Ramos (cell line): ENCODE results near the gene VDAC1.

Experiments used
- in situ Hi-C: fragments of 300-500 bp; cut with MboI; formaldehyde crosslinking; loops from one replicate; pipeline ENCODE4 v1.14.3; 2022; ENCODE audit warnings: low sequenced_read_pairs; ENCODE audit not compliant: unreplicated experiment

VDAC1 gene

GRCh38 chr5:133932441-133933168, 72.2 kb downstream of the VDAC1 start:
- in situ Hi-C loops: loop anchor here (25.0 kb wide), 1 partner anchor 820 kb away; no protein-coding TSS in a partner anchor

GRCh38 chr5:133931546-133931945, 73.2 kb downstream of the VDAC1 start:
- in situ Hi-C loops: loop anchor here (25.0 kb wide), 1 partner anchor 819 kb away; no protein-coding TSS in a partner anchor

- in situ Hi-C loops: loop anchor here (25.0 kb wide), 1 partner anchor 818 kb away; no protein-coding TSS in a partner anchor
These were observed 74.0 kb downstream of the VDAC1 start for GRCh38 chr5:133930813-133931090.

- in situ Hi-C loops: loop anchor here (25.0 kb wide), 1 partner anchor 818 kb away; no protein-coding TSS in a partner anchor
These were observed 74.5 kb downstream of the VDAC1 start for GRCh38 chr5:133930061-133930812.

- in situ Hi-C loops: loop anchor here (25.0 kb wide), 1 partner anchor 816 kb away; no protein-coding TSS in a partner anchor
These were observed 76.0 kb downstream of the VDAC1 start for GRCh38 chr5:133928587-133929393.

GRCh38 chr5:133927300-133928180, 77.2 kb downstream of the VDAC1 start:
- in situ Hi-C loops: loop anchor here (25.0 kb wide), 1 partner anchor 815 kb away; no protein-coding TSS in a partner anchor

GRCh38 chr5:133926489-133927299, 78.1 kb downstream of the VDAC1 start:
- in situ Hi-C loops: loop anchor here (25.0 kb wide), 1 partner anchor 814 kb away; no protein-coding TSS in a partner anchor

- in situ Hi-C loops: loop anchor here (25.0 kb wide), 1 partner anchor 814 kb away; no protein-coding TSS in a partner anchor
These were observed 78.8 kb downstream of the VDAC1 start for GRCh38 chr5:133925866-133926488.

GRCh38 chr5:133925269-133925668, 79.5 kb downstream of the VDAC1 start:
- in situ Hi-C loops: loop anchor here (25.0 kb wide), 1 partner anchor 813 kb away; no protein-coding TSS in a partner anchor

GRCh38 chr5:133924221-133924920, 80.4 kb downstream of the VDAC1 start:
- in situ Hi-C loops: no loop called here

- in situ Hi-C loops: no loop called here
These were observed 82.8 kb downstream of the VDAC1 start for GRCh38 chr5:133921979-133922378.
